Glutamatergic neuron (in vitro differentiated cells): ENCODE data around the gene EPB41L1. TPM values are rescaled to one million over a fixed set of nuclear protein-coding genes. Genes with fewer than 3 reads are reported as not detected.

Experiments
- DNase-seq: peaks from one replicate; pipeline ENCODE4 v3.0.0; 2022
- H3K27ac Mint-ChIP-seq: one replicate; pipeline ENCODE4 v1.8.0; 2020; ENCODE audit warnings: mild to moderate bottlenecking, mixed read lengths, inconsistent platforms; ENCODE audit not compliant: unreplicated experiment
- H3K27me3 Mint-ChIP-seq: one replicate; pipeline ENCODE4 v1.8.0; 2020; ENCODE audit warnings: mild to moderate bottlenecking, moderate library complexity, mixed read lengths, inconsistent platforms; ENCODE audit not compliant: unreplicated experiment
- H3K36me3 Mint-ChIP-seq: one replicate; pipeline ENCODE4 v1.8.0; 2020; ENCODE audit warnings: mild to moderate bottlenecking, mixed read lengths, inconsistent platforms; ENCODE audit not compliant: unreplicated experiment
- H3K4me1 Mint-ChIP-seq: one replicate; pipeline ENCODE4 v1.8.0; 2020; ENCODE audit warnings: mild to moderate bottlenecking, low read depth, mixed read lengths, inconsistent platforms; ENCODE audit not compliant: unreplicated experiment
- H3K4me3 Mint-ChIP-seq: one replicate; pipeline ENCODE4 v1.8.0; 2020; ENCODE audit warnings: mild to moderate bottlenecking, mixed read lengths, inconsistent platforms; ENCODE audit not compliant: unreplicated experiment
- H3K9me3 Mint-ChIP-seq: one replicate; pipeline ENCODE4 v1.8.0; 2020; ENCODE audit warnings: mild to moderate bottlenecking, moderate library complexity, mixed read lengths, inconsistent platforms; ENCODE audit not compliant: unreplicated experiment
- total RNA-seq: library from RNA; stranded (reverse); fragmentation: NEBNext Ultra II Directional; extraction: Animal tissue kit (Norgen Biotek cat#: 25700); gene quantifications from one replicate; pipeline ENCODE4 v1.2.1, GENCODE V29; 2021; ENCODE audit not compliant: unreplicated experiment
- TF ChIP-seq, protein P1 (sequence below): fragments of 200-600 bp; sonication (generic); IDR thresholded peaks from one replicate; pipeline ENCODE4 v1.5.0; 2021; ENCODE audit not compliant: partially characterized antibody, unreplicated experiment

Gene EPB41L1
- total RNA-seq, 1 donor from 2014 or later: 54.1 TPM

- DNase-seq: no peak
- Mint-ChIP-seq H3K4me3 (no peak overlapping the region), H3K9me3 (peaks cover 2% of the 10 kb centered on the region), H3K27ac (no peak overlapping the region), H3K27me3 (peaks cover 4% of the 10 kb centered on the region), H3K4me1 (peaks cover 5% of the 10 kb centered on the region), H3K36me3 (no peaks in the 10 kb centered on the region)
- TF ChIP-seq, protein P1, sequence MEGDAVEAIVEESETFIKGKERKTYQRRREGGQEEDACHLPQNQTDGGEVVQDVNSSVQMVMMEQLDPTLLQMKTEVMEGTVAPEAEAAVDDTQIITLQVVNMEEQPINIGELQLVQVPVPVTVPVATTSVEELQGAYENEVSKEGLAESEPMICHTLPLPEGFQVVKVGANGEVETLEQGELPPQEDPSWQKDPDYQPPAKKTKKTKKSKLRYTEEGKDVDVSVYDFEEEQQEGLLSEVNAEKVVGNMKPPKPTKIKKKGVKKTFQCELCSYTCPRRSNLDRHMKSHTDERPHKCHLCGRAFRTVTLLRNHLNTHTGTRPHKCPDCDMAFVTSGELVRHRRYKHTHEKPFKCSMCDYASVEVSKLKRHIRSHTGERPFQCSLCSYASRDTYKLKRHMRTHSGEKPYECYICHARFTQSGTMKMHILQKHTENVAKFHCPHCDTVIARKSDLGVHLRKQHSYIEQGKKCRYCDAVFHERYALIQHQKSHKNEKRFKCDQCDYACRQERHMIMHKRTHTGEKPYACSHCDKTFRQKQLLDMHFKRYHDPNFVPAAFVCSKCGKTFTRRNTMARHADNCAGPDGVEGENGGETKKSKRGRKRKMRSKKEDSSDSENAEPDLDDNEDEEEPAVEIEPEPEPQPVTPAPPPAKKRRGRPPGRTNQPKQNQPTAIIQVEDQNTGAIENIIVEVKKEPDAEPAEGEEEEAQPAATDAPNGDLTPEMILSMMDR: no peak
Observed at GRCh38 chr20:36118371-36118770, 36.2 kb upstream of the EPB41L1 start.

- TF ChIP-seq, protein P1: no peak
Observed at GRCh38 chr20:36119537-36119936, 35.0 kb upstream of the EPB41L1 start.

GRCh38 chr20:36120241-36120640 is 34.3 kb upstream of the EPB41L1 start:
- no peaks in the 10 kb centered on the region for H3K9me3 Mint-ChIP-seq
- H3K36me3 Mint-ChIP-seq: no peaks in the 10 kb centered on the region
- no peak overlapping the region for H3K27ac Mint-ChIP-seq
- H3K27me3 Mint-ChIP-seq: peaks cover 4% of the 10 kb centered on the region
- H3K4me1 Mint-ChIP-seq: peaks cover 5% of the 10 kb centered on the region
- no peak for DNase-seq
- TF ChIP-seq, protein P1: no peak
- peak overlapping the region; percentile 23 for H3K4me3 Mint-ChIP-seq

More at GRCh38 chr20:36119537-36119936, 35.0 kb upstream of the EPB41L1 start:
- Mint-ChIP-seq H3K27me3 (peaks cover 4% of the 10 kb centered on the region), H3K27ac (no peak overlapping the region), H3K36me3 (no peaks in the 10 kb centered on the region), H3K4me3 (no peak overlapping the region), H3K9me3 (no peaks in the 10 kb centered on the region), H3K4me1 (peaks cover 5% of the 10 kb centered on the region)
- DNase-seq: no peak

DNA sequence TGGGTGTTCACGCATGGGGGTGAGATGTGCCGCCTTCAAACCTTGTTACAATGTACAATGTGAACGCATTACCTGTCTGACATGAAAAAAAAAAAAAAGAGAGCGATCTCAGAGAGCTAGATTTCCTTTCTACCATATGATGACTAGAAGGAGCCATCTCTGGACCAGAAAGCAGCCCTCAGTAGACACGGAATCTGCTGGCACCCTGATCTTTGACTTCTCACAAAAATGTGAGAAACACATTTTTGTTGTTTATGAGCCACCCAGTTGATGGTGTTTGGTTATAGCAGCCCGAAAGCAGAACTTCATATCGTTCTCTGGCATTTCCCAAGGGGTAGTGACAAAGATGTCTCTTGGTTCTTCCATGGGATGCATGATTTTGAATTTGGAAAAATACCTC is 33.5 kb upstream of the EPB41L1 start:
- H3K27me3 Mint-ChIP-seq: peaks cover 7% of the 10 kb centered on the region
- TF ChIP-seq, protein P1: no peak
- H3K9me3 Mint-ChIP-seq: no peaks in the 10 kb centered on the region
- no peak overlapping the region for H3K27ac Mint-ChIP-seq
- no peak for DNase-seq
- H3K4me1 Mint-ChIP-seq: peaks cover 4% of the 10 kb centered on the region
- no peaks in the 10 kb centered on the region for H3K36me3 Mint-ChIP-seq
- H3K4me3 Mint-ChIP-seq: no peak overlapping the region

- no peak for DNase-seq
- Mint-ChIP-seq H3K4me1 (no peaks in the 10 kb centered on the region), H3K27ac (no peak overlapping the region), H3K27me3 (peaks cover 5% of the 10 kb centered on the region), H3K36me3 (no peaks in the 10 kb centered on the region), H3K9me3 (no peaks in the 10 kb centered on the region), H3K4me3 (no peak overlapping the region)
- TF ChIP-seq, protein P1: no peak
Observed at GRCh38 chr20:36121981-36122930, 32.3 kb upstream of the EPB41L1 start.
